Upper lobe of left lung (tissue), 4 donors: Measurements from ENCODE around the gene TMEM132E.

Experiments used
- POLR2A ChIP-seq, 4 donors: fragments of 450-650 bp; IDR thresholded peaks; one replicate each; pipeline ENCODE4 v1.5.1; 2016 to 2017; ENCODE audit warnings: antibody characterized with exemption in 4 of 4, mild to moderate bottlenecking in 2 of 4
- POLR2AphosphoS5 ChIP-seq, 2 donors: sonication (generic); formaldehyde crosslinking; IDR thresholded peaks; one replicate each; pipeline ENCODE4 v1.5.1; 2017; ENCODE audit warnings: antibody characterized with exemption in 2 of 2
- TF ChIP-seq, protein P1 (sequence below), 6 experiments: fragments of 450-650 bp in 4 of 6; fragments of 200-600 bp in 2 of 6; sonication (generic) in 2 of 6; IDR thresholded peaks; one replicate each; pipeline ENCODE4 v1.5.1; 2016 to 2019; ENCODE audit warnings: antibody characterized with exemption in 6 of 6

- TF ChIP-seq, protein P1, sequence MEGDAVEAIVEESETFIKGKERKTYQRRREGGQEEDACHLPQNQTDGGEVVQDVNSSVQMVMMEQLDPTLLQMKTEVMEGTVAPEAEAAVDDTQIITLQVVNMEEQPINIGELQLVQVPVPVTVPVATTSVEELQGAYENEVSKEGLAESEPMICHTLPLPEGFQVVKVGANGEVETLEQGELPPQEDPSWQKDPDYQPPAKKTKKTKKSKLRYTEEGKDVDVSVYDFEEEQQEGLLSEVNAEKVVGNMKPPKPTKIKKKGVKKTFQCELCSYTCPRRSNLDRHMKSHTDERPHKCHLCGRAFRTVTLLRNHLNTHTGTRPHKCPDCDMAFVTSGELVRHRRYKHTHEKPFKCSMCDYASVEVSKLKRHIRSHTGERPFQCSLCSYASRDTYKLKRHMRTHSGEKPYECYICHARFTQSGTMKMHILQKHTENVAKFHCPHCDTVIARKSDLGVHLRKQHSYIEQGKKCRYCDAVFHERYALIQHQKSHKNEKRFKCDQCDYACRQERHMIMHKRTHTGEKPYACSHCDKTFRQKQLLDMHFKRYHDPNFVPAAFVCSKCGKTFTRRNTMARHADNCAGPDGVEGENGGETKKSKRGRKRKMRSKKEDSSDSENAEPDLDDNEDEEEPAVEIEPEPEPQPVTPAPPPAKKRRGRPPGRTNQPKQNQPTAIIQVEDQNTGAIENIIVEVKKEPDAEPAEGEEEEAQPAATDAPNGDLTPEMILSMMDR (IDR thresholded peaks at IDR 0.05): no peak
- TF ChIP-seq POLR2AphosphoS5 (IDR thresholded peaks at IDR 0.05) (no peak), POLR2A (IDR thresholded peaks at IDR 0.05) (no peak)
Measured at GRCh38 chr17:34675143-34675542, 95.8 kb downstream of the TMEM132E start.
